Dermis microvascular lymphatic vessel endothelial cell (primary cell): ENCODE data around the gene EVL. TPM values are rescaled to one million over a fixed set of nuclear protein-coding genes. Genes with fewer than 3 reads are reported as not detected.

Experiments used
- DNase-seq, 2 donors: peaks; one replicate each; pipeline versions ENCODE4 v3.0.0 to v3.0.0-alpha.2; 2010; ENCODE audit warnings: low read depth in 2 of 2
- total RNA-seq: library from RNA; depleted of rRNA; stranded (reverse); fragments of >200 nt; gene quantifications from 2 replicates; pipeline ENCODE4 v1.2.1, GENCODE V29; 2014

The EVL gene
- total RNA-seq, 1 donor from 2014 or later, result 6.9 TPM

GRCh38 chr14:100037353-100037752 is 27.9 kb upstream of the EVL start:
- DNase-seq, result peak in 1 of 2 donors; percentile 15

- DNase-seq, result no peak
Observed at GRCh38 chr14:100038065-100038464, 27.2 kb upstream of the EVL start.

- no peak for DNase-seq
Observed at GRCh38 chr14:100039903-100040302, 25.3 kb upstream of the EVL start.

- no peak for DNase-seq
Observed at GRCh38 chr14:100041271-100041670, 24.0 kb upstream of the EVL start.

- no peak for DNase-seq
Observed at GRCh38 chr14:100042286-100042685, 22.9 kb upstream of the EVL start.

- no peak for DNase-seq
Observed at GRCh38 chr14:100045642-100046344, 19.4 kb upstream of the EVL start.

- DNase-seq, result no peak
Observed at GRCh38 chr14:100047600-100047999, 17.6 kb upstream of the EVL start.

- DNase-seq, result no peak
Observed at GRCh38 chr14:100048786-100049185, 16.4 kb upstream of the EVL start.

GRCh38 chr14:100049220-100049619 is 16.0 kb upstream of the EVL start:
- peak in 1 of 2 donors; percentile 2 for DNase-seq

- no peak for DNase-seq
Observed at GRCh38 chr14:100051103-100051502, 14.1 kb upstream of the EVL start.

- DNase-seq, result no peak
Observed at GRCh38 chr14:100051543-100051942, 13.7 kb upstream of the EVL start.

- no peak for DNase-seq
Observed at GRCh38 chr14:100052819-100053218, 12.4 kb upstream of the EVL start.

- no peak for DNase-seq
Observed at GRCh38 chr14:100054316-100055075, 10.7 kb upstream of the EVL start.

GRCh38 chr14:100056431-100056830 is 8.8 kb upstream of the EVL start:
- DNase-seq, result no peak

- DNase-seq, result peak in 1 of 2 donors; percentile 42
Observed at GRCh38 chr14:100056964-100057795, 8.0 kb upstream of the EVL start.

GRCh38 chr14:100058777-100059437 is 6.3 kb upstream of the EVL start:
- DNase-seq, result no peak

- no peak for DNase-seq
Observed at GRCh38 chr14:100059438-100059781, 5.8 kb upstream of the EVL start.

- no peak for DNase-seq
Observed at GRCh38 chr14:100060760-100061159, 4.5 kb upstream of the EVL start.

GRCh38 chr14:100062590-100062989 is 2.6 kb upstream of the EVL start:
- no peak for DNase-seq

- no peak for DNase-seq
Observed at GRCh38 chr14:100063314-100063941, 1.8 kb upstream of the EVL start.
